Measurements from ENCODE around the gene CD248.

GRCh38 chr11:66309475-66309874 is 7.4 kb downstream of the CD248 start:
- TF ChIP-seq SMAD3 (CRISPR knock-in tag; IDR thresholded peaks at IDR 0.05; ENCODE audit: borderline replicate concordance) (no peak), IRF1 (CRISPR knock-in tag; IDR thresholded peaks at IDR 0.05) (no peak)
